ENCODE results near the gene SLC35F6.

DNA sequence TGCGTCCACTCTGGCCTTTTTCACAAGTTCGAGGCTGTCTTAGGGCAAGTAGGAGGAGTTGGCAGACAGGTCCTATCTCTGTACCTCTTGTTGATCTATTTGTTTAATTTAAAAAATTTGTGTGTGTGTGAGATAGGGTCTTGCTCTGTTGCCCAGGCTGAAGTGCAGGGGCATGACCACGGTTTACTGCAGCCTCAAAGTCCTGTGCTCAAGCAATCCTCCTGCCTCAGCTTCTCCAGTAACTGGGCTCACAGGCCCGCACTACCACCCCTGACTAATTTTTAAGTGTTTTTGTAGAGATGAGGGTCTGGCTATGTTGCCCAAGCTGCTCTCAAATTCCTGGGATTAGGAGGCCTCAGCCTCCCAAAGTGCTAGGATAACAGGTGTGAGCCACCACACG is 4.2 kb upstream of the SLC35F6 start:
- TF ChIP-seq CTCF (conservative IDR thresholded peaks at IDR 0.05 in 1 of 2, IDR thresholded peaks at IDR 0.05 in 1 of 2; ENCODE audit: low read depth in 1 of 2, low read length in 2 of 2) (no peak), EZH2 (IDR thresholded peaks at IDR 0.05; ENCODE audit: low read length, missing control alignments) (no peak)

Data from fibroblast of lung (primary cell).